ENCODE results near the gene DHFR.

DNA sequence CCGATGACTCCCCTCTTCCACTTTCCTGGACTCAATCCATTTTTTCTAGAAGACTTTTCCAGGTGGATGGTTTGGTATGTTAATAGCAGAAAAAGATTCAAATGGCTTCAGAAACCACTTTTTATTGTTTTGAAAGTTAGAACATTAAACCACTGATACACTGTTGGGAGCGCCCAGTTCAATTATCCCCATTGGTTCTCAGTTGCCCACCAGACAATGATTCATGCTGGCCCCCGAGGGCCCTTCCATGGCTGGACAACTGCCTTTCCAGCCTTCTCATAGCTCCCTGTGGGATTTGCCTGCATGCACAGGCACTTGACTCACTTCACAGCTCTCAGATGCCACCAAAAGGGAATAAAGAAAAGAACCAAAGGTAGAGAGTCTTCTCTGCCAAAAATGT lies 63.4 kb downstream of the DHFR start:
- no peak for TF ChIP-seq EZH2 (IDR thresholded peaks at IDR 0.05; ENCODE audit: borderline replicate concordance, low read depth, low read length, severe bottlenecking)
- TF ChIP-seq, protein P1, sequence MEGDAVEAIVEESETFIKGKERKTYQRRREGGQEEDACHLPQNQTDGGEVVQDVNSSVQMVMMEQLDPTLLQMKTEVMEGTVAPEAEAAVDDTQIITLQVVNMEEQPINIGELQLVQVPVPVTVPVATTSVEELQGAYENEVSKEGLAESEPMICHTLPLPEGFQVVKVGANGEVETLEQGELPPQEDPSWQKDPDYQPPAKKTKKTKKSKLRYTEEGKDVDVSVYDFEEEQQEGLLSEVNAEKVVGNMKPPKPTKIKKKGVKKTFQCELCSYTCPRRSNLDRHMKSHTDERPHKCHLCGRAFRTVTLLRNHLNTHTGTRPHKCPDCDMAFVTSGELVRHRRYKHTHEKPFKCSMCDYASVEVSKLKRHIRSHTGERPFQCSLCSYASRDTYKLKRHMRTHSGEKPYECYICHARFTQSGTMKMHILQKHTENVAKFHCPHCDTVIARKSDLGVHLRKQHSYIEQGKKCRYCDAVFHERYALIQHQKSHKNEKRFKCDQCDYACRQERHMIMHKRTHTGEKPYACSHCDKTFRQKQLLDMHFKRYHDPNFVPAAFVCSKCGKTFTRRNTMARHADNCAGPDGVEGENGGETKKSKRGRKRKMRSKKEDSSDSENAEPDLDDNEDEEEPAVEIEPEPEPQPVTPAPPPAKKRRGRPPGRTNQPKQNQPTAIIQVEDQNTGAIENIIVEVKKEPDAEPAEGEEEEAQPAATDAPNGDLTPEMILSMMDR (IDR thresholded peaks at IDR 0.05; ENCODE audit: borderline replicate concordance, extremely low read depth, low read length, poor library complexity, severe bottlenecking): no peak
